PC-3 (cell line): Measurements from ENCODE around the gene CARD11. TPM values are rescaled to one million over a fixed set of nuclear protein-coding genes. Genes with fewer than 3 reads are reported as not detected.

Experiments used
- ATAC-seq: fragments of 200-7000 bp; cut with Tn5 transposase; 2 replicates; pipeline ENCODE4 v1.9.1; 2020; ENCODE audit warnings: mild to moderate bottlenecking, moderate library complexity
- BruUV-seq: library from RNA; stranded (reverse); fragments of 400-500 nt; replicated peaks from 2 replicates; lab custom pipeline; 2021; lab: Mats Ljungman, UMichigan
- CTCF ChIA-PET: fragments of 300-600 bp; sonication (Branson Sonifier 250); formaldehyde crosslinking; loops from one replicate; lab custom pipeline; 2022; ENCODE audit warnings: antibody characterized with exemption; lab: Charles Lee
- POLR2A ChIA-PET: fragments of 300-600 bp; sonication (Branson Sonifier 250); formaldehyde crosslinking; loops from one replicate; lab custom pipeline; 2022; ENCODE audit warnings: antibody characterized with exemption; ENCODE audit not compliant: unreplicated experiment; lab: Charles Lee
- DNase-seq: peaks from one replicate; pipeline ENCODE4 v3.0.0-alpha.2; 2015
- H2AFZ ChIP-seq: fragments of 300-600 bp; sonication (generic); 2 replicates; pipeline ENCODE4 v1.6.0; 2016; ENCODE audit warnings: antibody characterized with exemption, low read length
- H3F3A ChIP-seq: fragments of 300-600 bp; sonication (generic); one replicate; pipeline ENCODE4 v1.6.0; 2017; ENCODE audit warnings: antibody characterized with exemption, low read length, control low read depth, mild to moderate bottlenecking; ENCODE audit not compliant: unreplicated experiment
- H3K27ac ChIP-seq: fragments of 300-600 bp; sonication (generic); 2 replicates; pipeline ENCODE4 v1.5.1; 2016; ENCODE audit warnings: mild to moderate bottlenecking, low read length
- H3K27me3 ChIP-seq: fragments of 300-600 bp; sonication (generic); 2 replicates; pipeline ENCODE4 v1.6.1; 2016; ENCODE audit warnings: low read length, mixed read lengths
- H3K36me3 ChIP-seq: fragments of 300-600 bp; sonication (generic); 2 replicates; pipeline ENCODE4 v1.6.1; 2016; ENCODE audit warnings: low read depth, mixed run types, low read length, mixed read lengths
- H3K4me1 ChIP-seq: fragments of 300-600 bp; sonication (generic); 2 replicates; pipeline ENCODE4 v1.5.1; 2016; ENCODE audit warnings: low read length; ENCODE audit not compliant: insufficient read depth
- H3K4me2 ChIP-seq: fragments of 300-600 bp; sonication (generic); 2 replicates; pipeline ENCODE4 v1.6.0; 2016; ENCODE audit warnings: low read length
- H3K4me3 ChIP-seq: fragments of 300-600 bp; sonication (generic); 2 replicates; pipeline ENCODE4 v1.5.1; 2016; ENCODE audit warnings: mild to moderate bottlenecking, low read length, mixed read lengths
- H3K79me2 ChIP-seq: fragments of 300-600 bp; sonication (generic); 2 replicates; pipeline ENCODE4 v1.6.1; 2017; ENCODE audit warnings: low read length, mixed read lengths
- H3K9ac ChIP-seq: fragments of 300-600 bp; sonication (generic); 2 replicates; pipeline ENCODE4 v1.6.0; 2016; ENCODE audit warnings: mild to moderate bottlenecking, low read length
- H3K9me2 ChIP-seq: fragments of 300-600 bp; sonication (generic); replicated peaks from 2 replicates; pipeline ENCODE4 v1.6.1; 2016; ENCODE audit warnings: mixed run types, low read length, mixed read lengths
- H3K9me3 ChIP-seq: fragments of 300-600 bp; sonication (generic); 2 replicates; pipeline ENCODE4 v1.6.1; 2016; ENCODE audit warnings: low read length, mixed read lengths
- H4K20me1 ChIP-seq: fragments of 300-600 bp; sonication (generic); 2 replicates; pipeline ENCODE4 v1.6.1; 2016; ENCODE audit warnings: low read length, mixed read lengths
- CTCF ChIP-seq: fragments of 300-600 bp; sonication (generic); conservative IDR thresholded peaks from 2 replicates; pipeline ENCODE4 v1.5.1; 2017; ENCODE audit warnings: antibody characterized with exemption, low read depth, mild to moderate bottlenecking, low read length
- EZH2 ChIP-seq: fragments of 300-600 bp; sonication (generic); IDR thresholded peaks from one replicate; pipeline ENCODE4 v1.6.1; 2017; ENCODE audit warnings: antibody characterized with exemption, mild to moderate bottlenecking, low read length; ENCODE audit not compliant: unreplicated experiment
- EZH2phosphoT487 ChIP-seq: fragments of 300-600 bp; sonication (generic); IDR thresholded peaks from 2 replicates; pipeline ENCODE4 v1.6.1; 2018; ENCODE audit warnings: mild to moderate bottlenecking, antibody characterized with exemption, low read length, borderline replicate concordance
- intact Hi-C: fragments of 100-400 bp; cut with micrococcal nuclease; formaldehyde crosslinking; loops from 2 replicates; pipeline ENCODE4 v1.9.0; 2023
- total RNA-seq: library from RNA; depleted of rRNA; stranded (reverse); fragments of >200 nt; gene quantifications from 2 replicates; pipeline ENCODE4 v1.2.3, GENCODE V29; 2014

CARD11 gene
- total RNA-seq, 1 experiment from 2014 or later: not detected

- no peak overlapping the region for H3K27ac ChIP-seq
- no peak for ATAC-seq
- DNase-seq: no peak
Measured at GRCh38 chr7:3073763-3074458, 30.2 kb upstream of the CARD11 start.

GRCh38 chr7:3070908-3071307 is 27.2 kb upstream of the CARD11 start:
- no TSS peak for BruUV-seq
- POLR2A ChIA-PET: no interaction called here
- H3K27me3 ChIP-seq: no peaks in the 10 kb centered on the region

More at GRCh38 chr7:3073763-3074458, 30.2 kb upstream of the CARD11 start:
- no TSS peak for BruUV-seq
- Histone ChIP-seq H3F3A (no peaks in the 10 kb centered on the region), H3K27me3 (no peaks in the 10 kb centered on the region; the same call in 1 of the 2 replicates), H2AFZ (no peak overlapping the region), H3K4me3 (no peak overlapping the region), H4K20me1 (no peaks in the 10 kb centered on the region), H3K9ac (no peak overlapping the region), H3K79me2 (no peaks in the 10 kb centered on the region), H3K36me3 (no peaks in the 10 kb centered on the region), H3K4me1 (no peaks in the 10 kb centered on the region), H3K4me2 (no peak overlapping the region), H3K9me3 (no peaks in the 10 kb centered on the region; the same call in 1 of the 2 replicates), H3K9me2 (no peaks in the 10 kb centered on the region)
- ChIA-PET CTCF (no interaction called here), POLR2A (interaction anchor here (0.5 kb wide), 1 partner anchor 1294 kb away, joined by 3 read pairs; no protein-coding TSS in a partner anchor)
- TF ChIP-seq EZH2phosphoT487: no peak
- TF ChIP-seq CTCF: no peak
- TF ChIP-seq EZH2: no peak
- intact Hi-C loops: no loop called here

More at GRCh38 chr7:3070908-3071307, 27.2 kb upstream of the CARD11 start:
- Histone ChIP-seq H3K79me2 (no peaks in the 10 kb centered on the region), H3K9me3 (no peaks in the 10 kb centered on the region; the same call in 1 of the 2 replicates), H2AFZ (no peak overlapping the region), H3K9me2 (no peaks in the 10 kb centered on the region), H3K4me1 (no peaks in the 10 kb centered on the region), H4K20me1 (no peaks in the 10 kb centered on the region), H3K36me3 (no peaks in the 10 kb centered on the region), H3F3A (no peaks in the 10 kb centered on the region), H3K9ac (no peak overlapping the region), H3K27ac (no peak overlapping the region), H3K4me3 (no peak overlapping the region), H3K4me2 (no peak overlapping the region)
- TF ChIP-seq EZH2phosphoT487 (no peak), EZH2 (no peak), CTCF (no peak)
- DNase-seq (no peak), ATAC-seq (no peak)
- intact Hi-C loops: no loop called here
- CTCF ChIA-PET: no interaction called here
